CD4-positive, alpha-beta T cell treated with Interleukin-12 subunit alpha and Interleukin-12 subunit beta, for 1 hour (primary cell): ENCODE results near the gene ATF5.

Experiments
- DNase-seq: peaks from one replicate; pipeline ENCODE4 v3.0.0-alpha.2; 2020

ATF5 gene

GRCh38 chr19:49977076-49977475 lies 48.1 kb downstream of the ATF5 start:
- DNase-seq: no peak

- DNase-seq: no peak
Observed at GRCh38 chr19:49977881-49978280, 48.9 kb downstream of the ATF5 start.

GRCh38 chr19:49978324-49978723 lies 49.3 kb downstream of the ATF5 start:
- DNase-seq: no peak

- DNase-seq: no peak
Observed at GRCh38 chr19:49981603-49982593, 52.9 kb downstream of the ATF5 start.
